Measurements from ENCODE around the gene CTNNB1. TPM values are rescaled to one million over a fixed set of nuclear protein-coding genes. Genes with fewer than 3 reads are reported as not detected.
A peak's percentile ranks its signal among the peaks of the same experiment; 100 is the strongest.

CTNNB1 gene
- total RNA-seq: 100 to 1,000 TPM; 134 to 151 TPM

- Mint-ChIP-seq H3K36me3 (ENCODE audit: low read depth) (peaks cover 11% of the 10 kb centered on the region), H3K4me1 (peaks cover 36% of the 10 kb centered on the region), H3K4me3 (peak within 1 kb of the TSS; percentile 98), H3K9me3 (no peaks in the 10 kb centered on the region), H3K27ac (peak within 1 kb of the TSS; percentile 94), H3K27me3 (peaks cover 21% of the 10 kb centered on the region)
- ChIA-PET POLR2A (interaction anchor here (0.6 to 6.9 kb wide), 36 partner anchors 8 to 1795 kb away, joined by 3 to 73 read pairs (median 4); partner anchors contain the start of genes EIF1B, RPL14, ULK4 and ZNF620), CTCF (interaction anchor here (0.7 to 1.0 kb wide), 2 partner anchors 64 to 887 kb away, joined by 3 read pairs; no protein-coding TSS in a partner anchor)
- peak; percentile 91 for DNase-seq
Measured at GRCh38 chr3:41198950-41199865, at the start of gene CTNNB1. Gene CTNNB1, plus strand, starts transcription at chr3:41199505. Its CDS starts 24,564 bp downstream, at chr3:41224069.

GRCh38 chr3:41155834-41156233 lies 43.5 kb upstream of the CTNNB1 start:
- DNase-seq: no peak
- Mint-ChIP-seq H3K27me3 (no peaks in the 10 kb centered on the region), H3K36me3 (ENCODE audit: low read depth) (no peaks in the 10 kb centered on the region), H3K4me3 (no peak overlapping the region), H3K27ac (no peak overlapping the region), H3K4me1 (no peaks in the 10 kb centered on the region), H3K9me3 (no peaks in the 10 kb centered on the region)
- CTCF ChIA-PET: no interaction called here
- POLR2A ChIA-PET: no interaction called here

GRCh38 chr3:41158947-41159346 lies 40.4 kb upstream of the CTNNB1 start:
- Mint-ChIP-seq H3K4me3 (no peak overlapping the region), H3K4me1 (no peaks in the 10 kb centered on the region), H3K9me3 (no peaks in the 10 kb centered on the region), H3K27ac (no peak overlapping the region), H3K27me3 (no peaks in the 10 kb centered on the region), H3K36me3 (ENCODE audit: low read depth) (no peaks in the 10 kb centered on the region)
- ChIA-PET POLR2A (no interaction called here), CTCF (no interaction called here)
- no peak for DNase-seq

- no peaks in the 10 kb centered on the region for H3K9me3 Mint-ChIP-seq
- no peak overlapping the region for H3K4me3 Mint-ChIP-seq
- H3K27me3 Mint-ChIP-seq: no peaks in the 10 kb centered on the region
- H3K36me3 Mint-ChIP-seq (ENCODE audit: low read depth): no peaks in the 10 kb centered on the region
- ChIA-PET POLR2A (no interaction called here), CTCF (no interaction called here)
- DNase-seq: no peak
- H3K4me1 Mint-ChIP-seq: no peaks in the 10 kb centered on the region
- H3K27ac Mint-ChIP-seq: no peak overlapping the region
Measured at GRCh38 chr3:41159588-41160189, 39.6 kb upstream of the CTNNB1 start.

- H3K9me3 Mint-ChIP-seq: no peaks in the 10 kb centered on the region
- H3K27me3 Mint-ChIP-seq: peaks cover 2% of the 10 kb centered on the region
- H3K36me3 Mint-ChIP-seq (ENCODE audit: low read depth): no peaks in the 10 kb centered on the region
- no peak for DNase-seq
- H3K4me1 Mint-ChIP-seq: peaks cover 2% of the 10 kb centered on the region
- H3K27ac Mint-ChIP-seq: no peak overlapping the region
- POLR2A ChIA-PET: no interaction called here
- CTCF ChIA-PET: no interaction called here
- no peak overlapping the region for H3K4me3 Mint-ChIP-seq
Measured at GRCh38 chr3:41162541-41162940, 36.8 kb upstream of the CTNNB1 start.

- H3K9me3 Mint-ChIP-seq: no peaks in the 10 kb centered on the region
- no peak overlapping the region for H3K4me3 Mint-ChIP-seq
- CTCF ChIA-PET: no interaction called here
- peaks cover 6% of the 10 kb centered on the region for H3K4me1 Mint-ChIP-seq
- no peak overlapping the region for H3K27ac Mint-ChIP-seq
- POLR2A ChIA-PET: no interaction called here
- peaks cover 3% of the 10 kb centered on the region for H3K27me3 Mint-ChIP-seq
- no peaks in the 10 kb centered on the region for H3K36me3 Mint-ChIP-seq (ENCODE audit: low read depth)
- no peak for DNase-seq
Measured at GRCh38 chr3:41163006-41163405, 36.3 kb upstream of the CTNNB1 start.

- CTCF ChIA-PET: no interaction called here
- no peak overlapping the region for H3K4me3 Mint-ChIP-seq
Measured at GRCh38 chr3:41163421-41163820, 35.9 kb upstream of the CTNNB1 start.

GRCh38 chr3:41164777-41165176 lies 34.5 kb upstream of the CTNNB1 start:
- ChIA-PET POLR2A (no interaction called here), CTCF (no interaction called here)
- Mint-ChIP-seq H3K27me3 (peaks cover 3% of the 10 kb centered on the region), H3K9me3 (no peaks in the 10 kb centered on the region), H3K36me3 (ENCODE audit: low read depth) (no peaks in the 10 kb centered on the region), H3K27ac (no peak overlapping the region), H3K4me3 (no peak overlapping the region), H3K4me1 (peaks cover 6% of the 10 kb centered on the region)
- no peak for DNase-seq

More at GRCh38 chr3:41163421-41163820, 35.9 kb upstream of the CTNNB1 start:
- H3K4me1 Mint-ChIP-seq: peaks cover 6% of the 10 kb centered on the region
- no peak for DNase-seq
- POLR2A ChIA-PET: no interaction called here
- no peak overlapping the region for H3K27ac Mint-ChIP-seq
- no peaks in the 10 kb centered on the region for H3K9me3 Mint-ChIP-seq
- no peaks in the 10 kb centered on the region for H3K36me3 Mint-ChIP-seq (ENCODE audit: low read depth)
- peaks cover 3% of the 10 kb centered on the region for H3K27me3 Mint-ChIP-seq

- ChIA-PET POLR2A (interaction anchor here (1.0 kb wide), 1 partner anchor 31 kb away, joined by 3 read pairs; the partner anchor contains the start of gene CTNNB1), CTCF (no interaction called here)
- no peak overlapping the region for H3K27ac Mint-ChIP-seq
- H3K9me3 Mint-ChIP-seq: no peaks in the 10 kb centered on the region
- no peaks in the 10 kb centered on the region for H3K36me3 Mint-ChIP-seq (ENCODE audit: low read depth)
- peaks cover 14% of the 10 kb centered on the region for H3K27me3 Mint-ChIP-seq
- H3K4me1 Mint-ChIP-seq: peaks cover 6% of the 10 kb centered on the region
- H3K4me3 Mint-ChIP-seq: no peak overlapping the region
- DNase-seq: no peak
Measured at GRCh38 chr3:41167722-41168497, 31.4 kb upstream of the CTNNB1 start.

- CTCF ChIA-PET: no interaction called here
- Mint-ChIP-seq H3K36me3 (ENCODE audit: low read depth) (no peaks in the 10 kb centered on the region), H3K27me3 (peaks cover 14% of the 10 kb centered on the region), H3K4me3 (no peak overlapping the region), H3K27ac (no peak overlapping the region), H3K9me3 (no peaks in the 10 kb centered on the region), H3K4me1 (peaks cover 6% of the 10 kb centered on the region)
- POLR2A ChIA-PET: no interaction called here
- no peak for DNase-seq
Measured at GRCh38 chr3:41169023-41169422, 30.3 kb upstream of the CTNNB1 start.

- no peaks in the 10 kb centered on the region for H3K4me1 Mint-ChIP-seq
- no peak overlapping the region for H3K27ac Mint-ChIP-seq
- no peaks in the 10 kb centered on the region for H3K9me3 Mint-ChIP-seq
- CTCF ChIA-PET: no interaction called here
- H3K27me3 Mint-ChIP-seq: peaks cover 18% of the 10 kb centered on the region
- H3K4me3 Mint-ChIP-seq: no peak overlapping the region
- POLR2A ChIA-PET: no interaction called here
- no peaks in the 10 kb centered on the region for H3K36me3 Mint-ChIP-seq (ENCODE audit: low read depth)
- no peak for DNase-seq
Measured at GRCh38 chr3:41173926-41174885, 25.1 kb upstream of the CTNNB1 start.

- H3K27ac Mint-ChIP-seq: no peak overlapping the region
- ChIA-PET POLR2A (no interaction called here), CTCF (no interaction called here)
- H3K9me3 Mint-ChIP-seq: no peaks in the 10 kb centered on the region
- DNase-seq: no peak
- H3K36me3 Mint-ChIP-seq (ENCODE audit: low read depth): no peaks in the 10 kb centered on the region
- peaks cover 20% of the 10 kb centered on the region for H3K27me3 Mint-ChIP-seq
- H3K4me3 Mint-ChIP-seq: no peak overlapping the region
- H3K4me1 Mint-ChIP-seq: no peaks in the 10 kb centered on the region
Measured at GRCh38 chr3:41175365-41175764, 23.9 kb upstream of the CTNNB1 start.

Data from activated CD4-positive, alpha-beta memory T cell treated with anti-CD3 and anti-CD28 coated beads, Interleukin-2, amount 10 ng/mL, durations not matched to agents 7 days and 5 days (primary cell).